Activated CD4-positive, alpha-beta T cell treated with anti-CD3 and anti-CD28 coated beads for 36 hours (primary cell): Measurements from ENCODE around the gene C14orf119. TPM values are rescaled to one million over a fixed set of nuclear protein-coding genes. Genes with fewer than 3 reads are reported as not detected.

Experiments
- ATAC-seq: fragments of 200-7000 bp; cut with Tn5 transposase; one replicate; pipeline ENCODE4 v1.10.0; 2021; ENCODE audit warnings: mild to moderate bottlenecking, moderate library complexity
- CTCF ChIA-PET: fragments of 350-600 bp; sonication (Branson Sonifier 250); formaldehyde crosslinking; loops from one replicate; lab custom pipeline; 2021; ENCODE audit warnings: antibody characterized with exemption; lab: Charles Lee
- POLR2A ChIA-PET: fragments of 350-600 bp; sonication (Branson Sonifier 250); formaldehyde crosslinking; loops from one replicate; lab custom pipeline; 2021; ENCODE audit warnings: antibody characterized with exemption, inconsistent platforms; lab: Charles Lee
- DNase-seq: peaks from one replicate; pipeline ENCODE4 v3.0.0-alpha.2; 2020
- H3K27ac Mint-ChIP-seq: one replicate; pipeline ENCODE4 v1.8.0; 2021; ENCODE audit warnings: mixed read lengths
- H3K27me3 Mint-ChIP-seq: one replicate; pipeline ENCODE4 v1.8.0; 2021; ENCODE audit warnings: mixed read lengths
- H3K36me3 Mint-ChIP-seq: one replicate; pipeline ENCODE4 v1.8.0; 2021; ENCODE audit warnings: low read depth, mixed read lengths
- H3K4me1 Mint-ChIP-seq: one replicate; pipeline ENCODE4 v1.8.0; 2021; ENCODE audit warnings: mixed read lengths
- H3K4me3 Mint-ChIP-seq: one replicate; pipeline ENCODE4 v1.8.0; 2021; ENCODE audit warnings: mild to moderate bottlenecking, moderate library complexity, mixed read lengths
- H3K9me3 Mint-ChIP-seq: one replicate; pipeline ENCODE4 v1.8.0; 2021; ENCODE audit warnings: low read depth, mixed read lengths
- intact Hi-C, 2 experiments: fragments of 100-400 bp; cut with DNase I in 1 of 2; cut with micrococcal nuclease in 1 of 2; formaldehyde crosslinking; loops; one replicate each; pipeline versions ENCODE4 v1.14.2 to v1.15.1; 2022 to 2024; cut with DNase I, micrococcal nuclease
- total RNA-seq, 2 experiments: library from RNA; stranded (reverse); gene quantifications; one replicate each; pipeline ENCODE4 v1.2.3, GENCODE V29; 2021

The C14orf119 gene
- total RNA-seq, 2 experiments from 2014 or later: 43.8 to 51.5 TPM

- Mint-ChIP-seq H3K27ac (no peak overlapping the region), H3K4me3 (no peak overlapping the region), H3K36me3 (no peaks in the 10 kb centered on the region), H3K4me1 (peaks cover 4% of the 10 kb centered on the region), H3K27me3 (no peaks in the 10 kb centered on the region), H3K9me3 (no peaks in the 10 kb centered on the region)
- intact Hi-C loops: loop anchor here (1.0 kb wide), 3 partner anchors 32 to 41 kb away; no protein-coding TSS in a partner anchor
- ATAC-seq (no peak), DNase-seq (no peak)
- CTCF ChIA-PET: interaction anchor here (0.6 to 4.2 kb wide), 14 partner anchors 11 to 1953 kb away, joined by 3 to 35 read pairs (median 5); no protein-coding TSS in a partner anchor
- POLR2A ChIA-PET: no interaction called here
Observed at GRCh38 chr14:23109769-23110168, 14.5 kb downstream of the C14orf119 start.

- ChIA-PET POLR2A (interaction anchor here (0.7 kb wide), 1 partner anchor 16 kb away, joined by 3 read pairs; the partner anchor contains the start of genes ACIN1 and C14orf119), CTCF (interaction anchor here (0.7 to 4.2 kb wide), 11 partner anchors 10 to 509 kb away, joined by 3 to 35 read pairs (median 5); no protein-coding TSS in a partner anchor)
- DNase-seq (no peak), ATAC-seq (no peak)
- Mint-ChIP-seq H3K4me1 (peaks cover 9% of the 10 kb centered on the region), H3K27me3 (no peaks in the 10 kb centered on the region), H3K36me3 (no peaks in the 10 kb centered on the region), H3K9me3 (no peaks in the 10 kb centered on the region), H3K4me3 (no peak overlapping the region), H3K27ac (no peak overlapping the region)
- intact Hi-C loops: no loop called here
Observed at GRCh38 chr14:23110579-23111365, 15.5 kb downstream of the C14orf119 start.

GRCh38 chr14:23112359-23113178, 17.3 kb downstream of the C14orf119 start:
- Mint-ChIP-seq H3K27ac (no peak overlapping the region), H3K9me3 (no peaks in the 10 kb centered on the region), H3K4me1 (peaks cover 18% of the 10 kb centered on the region), H3K27me3 (no peaks in the 10 kb centered on the region), H3K4me3 (no peak overlapping the region), H3K36me3 (no peaks in the 10 kb centered on the region)
- ChIA-PET POLR2A (no interaction called here), CTCF (interaction anchor here (0.6 to 4.2 kb wide), 13 partner anchors 8 to 1155 kb away, joined by 3 to 30 read pairs (median 4); no protein-coding TSS in a partner anchor)
- ATAC-seq (no peak), DNase-seq (no peak)
- intact Hi-C loops: no loop called here

- ATAC-seq (no peak), DNase-seq (no peak)
- POLR2A ChIA-PET: no interaction called here
- CTCF ChIA-PET: interaction anchor here (0.6 to 1.8 kb wide), 7 partner anchors 12 to 127 kb away, joined by 3 to 12 read pairs (median 4); no protein-coding TSS in a partner anchor
- no peaks in the 10 kb centered on the region for H3K36me3 Mint-ChIP-seq
- H3K9me3 Mint-ChIP-seq: no peaks in the 10 kb centered on the region
- no peak overlapping the region for H3K27ac Mint-ChIP-seq
- H3K27me3 Mint-ChIP-seq: no peaks in the 10 kb centered on the region
- peaks cover 27% of the 10 kb centered on the region for H3K4me1 Mint-ChIP-seq
- intact Hi-C loops: no loop called here
- no peak overlapping the region for H3K4me3 Mint-ChIP-seq
Observed at GRCh38 chr14:23113431-23114119, 18.3 kb downstream of the C14orf119 start.

- POLR2A ChIA-PET: no interaction called here
- H3K36me3 Mint-ChIP-seq: no peaks in the 10 kb centered on the region
- DNase-seq (no peak), ATAC-seq (no peak)
- H3K4me1 Mint-ChIP-seq: peaks cover 31% of the 10 kb centered on the region
- H3K27ac Mint-ChIP-seq: no peak overlapping the region
- no peaks in the 10 kb centered on the region for H3K9me3 Mint-ChIP-seq
- no peak overlapping the region for H3K4me3 Mint-ChIP-seq
- no peaks in the 10 kb centered on the region for H3K27me3 Mint-ChIP-seq
- intact Hi-C loops: no loop called here
- CTCF ChIA-PET: interaction anchor here (0.6 to 1.5 kb wide), 5 partner anchors 9 to 73 kb away, joined by 3 to 5 read pairs (median 3); no protein-coding TSS in a partner anchor
Observed at GRCh38 chr14:23114120-23114458, 18.8 kb downstream of the C14orf119 start.

- no peak overlapping the region for H3K4me3 Mint-ChIP-seq
- DNase-seq (no peak), ATAC-seq (no peak)
- H3K27me3 Mint-ChIP-seq: no peaks in the 10 kb centered on the region
- POLR2A ChIA-PET: no interaction called here
- H3K27ac Mint-ChIP-seq: no peak overlapping the region
- H3K9me3 Mint-ChIP-seq: no peaks in the 10 kb centered on the region
- H3K36me3 Mint-ChIP-seq: no peaks in the 10 kb centered on the region
- CTCF ChIA-PET: interaction anchor here (0.6 to 1.5 kb wide), 6 partner anchors 9 to 72 kb away, joined by 3 to 5 read pairs (median 3); no protein-coding TSS in a partner anchor
- H3K4me1 Mint-ChIP-seq: peaks cover 36% of the 10 kb centered on the region
- intact Hi-C loops: no loop called here
Observed at GRCh38 chr14:23114669-23115038, 19.3 kb downstream of the C14orf119 start.

GRCh38 chr14:23115039-23115731, 19.9 kb downstream of the C14orf119 start:
- intact Hi-C loops: no loop called here
- Mint-ChIP-seq H3K4me3 (no peak overlapping the region), H3K36me3 (no peaks in the 10 kb centered on the region), H3K9me3 (no peaks in the 10 kb centered on the region), H3K27ac (no peak overlapping the region), H3K27me3 (no peaks in the 10 kb centered on the region), H3K4me1 (peaks cover 42% of the 10 kb centered on the region)
- POLR2A ChIA-PET: no interaction called here
- CTCF ChIA-PET: interaction anchor here (0.6 to 1.5 kb wide), 4 partner anchors 49 to 72 kb away, joined by 3 to 5 read pairs (median 4); no protein-coding TSS in a partner anchor
- ATAC-seq (no peak), DNase-seq (no peak)

- Mint-ChIP-seq H3K4me3 (no peak overlapping the region), H3K4me1 (peaks cover 49% of the 10 kb centered on the region), H3K27me3 (no peaks in the 10 kb centered on the region), H3K9me3 (no peaks in the 10 kb centered on the region), H3K27ac (no peak overlapping the region), H3K36me3 (no peaks in the 10 kb centered on the region)
- POLR2A ChIA-PET: no interaction called here
- CTCF ChIA-PET: interaction anchor here (0.5 to 1.1 kb wide), 2 partner anchors 54 to 64 kb away, joined by 3 to 4 read pairs; no protein-coding TSS in a partner anchor
- ATAC-seq (no peak), DNase-seq (no peak)
- intact Hi-C loops: no loop called here
Observed at GRCh38 chr14:23115918-23116317, 20.6 kb downstream of the C14orf119 start.

- POLR2A ChIA-PET: no interaction called here
- no peak overlapping the region for H3K4me3 Mint-ChIP-seq
- CTCF ChIA-PET: interaction anchor here (0.6 to 10.7 kb wide), 3 partner anchors 40 to 66 kb away, joined by 3 to 276 read pairs (median 5); partner anchors contain the start of gene SLC7A8
Observed at GRCh38 chr14:23117371-23118020, 22.2 kb downstream of the C14orf119 start.

More at GRCh38 chr14:23117371-23118020, 22.2 kb downstream of the C14orf119 start:
- H3K4me1 Mint-ChIP-seq: peaks cover 57% of the 10 kb centered on the region
- DNase-seq (no peak), ATAC-seq (no peak)
- no peaks in the 10 kb centered on the region for H3K27me3 Mint-ChIP-seq
- no peak overlapping the region for H3K27ac Mint-ChIP-seq
- intact Hi-C loops: no loop called here
- no peaks in the 10 kb centered on the region for H3K9me3 Mint-ChIP-seq
- H3K36me3 Mint-ChIP-seq: no peaks in the 10 kb centered on the region
